ENCODE measurements around the gene CSNK1D.
"Not testable (repeated sequence)": the region's sequence is repeated elsewhere in the genome, so short reads cannot be mapped to it uniquely, and the experiment has no call there.

Gene CSNK1D

GRCh38 chr17:82212331-82213250, 60.9 kb downstream of the CSNK1D start, which contains the start of gene CCDC57:
Gene CCDC57, minus strand, starts transcription at chr17:82212842. Its CDS starts 10,898 bp downstream, at chr17:82201944.
- peak; percentile 37 for DNase-seq

GRCh38 chr17:82210655-82211054, 62.8 kb downstream of the CSNK1D start:
- DNase-seq, result not testable (repeated sequence)

GRCh38 chr17:82205720-82206508, 67.6 kb downstream of the CSNK1D start:
- DNase-seq, result peak; percentile 87

GRCh38 chr17:82204831-82205719, 68.4 kb downstream of the CSNK1D start:
- DNase-seq, result peak; percentile 87

- no peak for DNase-seq
Measured at GRCh38 chr17:82203920-82204319, 69.6 kb downstream of the CSNK1D start.

- no peak for DNase-seq
Measured at GRCh38 chr17:82202981-82203380, 70.5 kb downstream of the CSNK1D start.

GRCh38 chr17:82201498-82201910, 72.0 kb downstream of the CSNK1D start:
- DNase-seq, result peak; percentile 28

- DNase-seq, result peak; percentile 60
Measured at GRCh38 chr17:82200743-82201497, 72.6 kb downstream of the CSNK1D start.

- DNase-seq, result no peak
Measured at GRCh38 chr17:82200135-82200534, 73.4 kb downstream of the CSNK1D start.

- no peak for DNase-seq
Measured at GRCh38 chr17:82199496-82199895, 74.0 kb downstream of the CSNK1D start.

GRCh38 chr17:82198092-82198491, 75.4 kb downstream of the CSNK1D start:
- DNase-seq, result no peak

- no peak for DNase-seq
Measured at GRCh38 chr17:82195675-82196672, 77.5 kb downstream of the CSNK1D start.

GRCh38 chr17:82194765-82195164, 78.7 kb downstream of the CSNK1D start:
- DNase-seq, result no peak

GRCh38 chr17:82193520-82194220, 79.8 kb downstream of the CSNK1D start:
- DNase-seq, result no peak

GRCh38 chr17:82193050-82193449, 80.5 kb downstream of the CSNK1D start:
- DNase-seq, result not testable (repeated sequence)

Data from DMS153 (cell line).